ENCODE results near the gene NUB1.
A peak's percentile ranks its signal among the peaks of the same experiment; 100 is the strongest.

Gene NUB1

GRCh38 chr7:151426441-151426903 lies 84.9 kb downstream of the NUB1 start:
- no peak for TF ChIP-seq CTCF (IDR thresholded peaks at IDR 0.05; ENCODE audit: low read depth, low read length, missing control alignments)
- Histone ChIP-seq H3K27me3 (replicated peaks) (no peaks in the 10 kb centered on the region), H3K27ac (peak overlapping the region; percentile 43), H3K4me3 (ENCODE audit: low read depth, low read length) (no peak overlapping the region), H3K36me3 (replicated peaks) (no peaks in the 10 kb centered on the region)
- in situ Hi-C loops (cut with HindIII; ENCODE audit: low pct_ligation_motif_present, low sequenced_read_pairs): no loop called here
- peak; percentile 85 for DNase-seq

DNA sequence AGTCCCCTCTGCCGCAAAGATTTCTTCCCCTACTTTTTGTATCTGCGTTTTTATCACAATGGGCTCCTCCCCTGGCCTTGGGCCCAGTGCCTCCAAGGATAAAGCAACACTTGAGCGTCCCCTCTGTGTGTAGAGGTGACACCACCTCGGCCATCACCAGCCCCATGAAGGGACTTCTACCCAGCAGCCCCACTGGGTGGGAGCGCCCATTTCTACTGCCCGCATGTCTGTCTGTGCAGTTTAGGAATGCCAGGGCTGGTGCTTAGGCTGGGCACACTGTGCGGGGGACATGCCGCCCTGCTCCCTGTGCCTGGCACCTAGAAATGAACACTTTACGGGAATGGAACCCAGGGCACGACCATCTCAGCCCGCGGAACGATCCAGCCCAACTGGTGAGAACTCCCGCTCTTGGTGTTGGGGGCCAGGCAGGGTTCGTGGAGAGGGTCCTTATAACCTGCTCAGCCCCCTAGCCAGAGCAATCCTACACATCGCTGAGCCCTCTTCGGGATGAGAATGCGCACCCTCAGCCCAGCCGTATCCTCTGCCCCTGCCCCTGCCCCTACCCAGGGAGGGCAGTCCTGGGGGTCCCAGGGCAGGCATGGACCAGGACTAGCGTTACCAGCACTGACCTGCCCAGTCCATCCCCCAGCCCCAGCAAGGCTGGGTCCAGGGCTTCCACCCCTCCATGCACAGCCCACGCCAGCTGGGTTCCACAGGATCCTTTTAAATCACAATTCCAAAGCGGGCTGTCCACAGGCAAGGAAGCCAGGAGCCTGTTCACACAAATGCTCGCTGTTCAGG lies 85.5 kb downstream of the NUB1 start:
- DNase-seq: no peak

DNA sequence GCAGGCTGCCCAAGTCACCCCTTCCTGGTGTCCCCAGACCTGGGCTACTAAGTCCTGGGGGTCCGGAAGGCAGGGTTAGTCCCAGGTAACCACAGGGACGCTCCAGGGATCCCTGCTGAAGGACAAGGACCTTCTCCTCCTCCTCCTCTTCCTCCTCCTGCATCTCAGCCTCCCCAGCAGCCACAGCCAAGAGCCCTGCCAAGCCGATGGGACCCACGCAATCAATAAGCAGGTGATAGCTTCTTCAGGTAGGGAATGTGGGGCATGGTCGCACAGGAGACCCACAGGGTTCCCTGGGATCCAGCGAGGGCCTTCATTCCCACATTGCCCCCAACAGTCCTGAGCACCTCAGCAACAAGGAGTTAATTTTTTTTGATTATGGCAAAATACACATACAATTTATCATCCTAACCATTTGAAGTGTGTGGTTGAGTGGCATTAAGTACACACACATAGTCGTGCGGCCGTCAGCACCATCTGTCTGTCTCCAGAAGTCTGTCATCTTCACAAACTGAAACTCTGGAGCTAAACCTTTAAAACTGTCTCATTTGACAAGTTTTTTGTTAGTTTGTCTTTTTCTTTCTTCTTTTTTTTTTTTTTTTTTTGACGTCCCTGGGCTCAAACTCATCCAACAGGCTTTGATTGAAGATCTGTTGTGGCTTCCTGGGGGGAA lies 86.2 kb downstream of the NUB1 start:
- no peak for TF ChIP-seq CTCF (IDR thresholded peaks at IDR 0.05; ENCODE audit: low read depth, low read length, missing control alignments)
- Histone ChIP-seq H3K27ac (no peak overlapping the region), H3K36me3 (replicated peaks) (no peaks in the 10 kb centered on the region), H3K27me3 (replicated peaks) (no peaks in the 10 kb centered on the region), H3K4me3 (ENCODE audit: low read depth, low read length) (no peak overlapping the region)
- no peak for DNase-seq
- in situ Hi-C loops (cut with HindIII; ENCODE audit: low pct_ligation_motif_present, low sequenced_read_pairs): no loop called here

More for the DNA sequence above, 85.5 kb downstream of the NUB1 start:
- in situ Hi-C loops (cut with HindIII; ENCODE audit: low pct_ligation_motif_present, low sequenced_read_pairs): no loop called here
- TF ChIP-seq CTCF (IDR thresholded peaks at IDR 0.05; ENCODE audit: low read depth, low read length, missing control alignments): no peak
- Histone ChIP-seq H3K27ac (peak overlapping the region; percentile 31), H3K36me3 (replicated peaks) (no peaks in the 10 kb centered on the region), H3K27me3 (replicated peaks) (no peaks in the 10 kb centered on the region), H3K4me3 (ENCODE audit: low read depth, low read length) (no peak overlapping the region)
